GM12878 (cell line): Measurements from ENCODE around the gene SEC24C. TPM values are rescaled to one million over a fixed set of nuclear protein-coding genes. Genes with fewer than 3 reads are reported as not detected.

Experiments used
- CBX5 ChIP-seq: sonication (generic); IDR thresholded peaks from 2 replicates; pipeline ENCODE4 v1.6.1; 2016; ENCODE audit warnings: low read depth, moderate library complexity, mild to moderate bottlenecking, inconsistent platforms
- CREB1 ChIP-seq: IDR thresholded peaks from 2 replicates; pipeline ENCODE4 v1.6.1; 2012; ENCODE audit warnings: low read depth, mild to moderate bottlenecking, inconsistent platforms
- E4F1 ChIP-seq: fragments of 450-650 bp; IDR thresholded peaks from 2 replicates; pipeline ENCODE4 v1.6.1; 2018; ENCODE audit warnings: borderline replicate concordance, mild to moderate bottlenecking; ENCODE audit not compliant: partially characterized antibody
- EGR1 ChIP-seq, 2 experiments: IDR thresholded peaks; 1 replicate in 1 of 2; 2 replicates in 1 of 2; pipeline ENCODE4 v1.6.1; 2011 to 2012; ENCODE audit warnings: low read depth in 2 of 2, low read length in 2 of 2, borderline replicate concordance in 1 of 2, mild to moderate bottlenecking in 1 of 2, moderate library complexity in 1 of 2
- IKZF2 ChIP-seq, 2 experiments: fragments of 450-650 bp; IDR thresholded peaks; 2 replicates each; pipeline ENCODE4 v1.6.1; 2017; ENCODE audit warnings: mild to moderate bottlenecking in 2 of 2, moderate library complexity in 2 of 2
- MAX ChIP-seq: IDR thresholded peaks from 2 replicates; pipeline ENCODE4 v1.6.1; 2012; ENCODE audit warnings: low read depth, low read length, improper control_type of control experiment
- MTA3 ChIP-seq: IDR thresholded peaks from 2 replicates; pipeline ENCODE4 v1.6.1; 2012; ENCODE audit warnings: low read length, inconsistent platforms, borderline replicate concordance
- NR2C1 ChIP-seq: fragments of 450-650 bp; IDR thresholded peaks from 2 replicates; pipeline ENCODE4 v1.6.1; 2017; ENCODE audit warnings: antibody characterized with exemption, mild to moderate bottlenecking, moderate library complexity
- NR2F1 ChIP-seq: fragments of 450-650 bp; conservative IDR thresholded peaks from 2 replicates; pipeline ENCODE4 v1.6.1; 2017; ENCODE audit warnings: mild to moderate bottlenecking
- POLR2A ChIP-seq: IDR thresholded peaks from 2 replicates; pipeline ENCODE4 v1.6.1; 2011; ENCODE audit warnings: low read depth, mild to moderate bottlenecking, low read length
- POLR2AphosphoS5 ChIP-seq: IDR thresholded peaks from 2 replicates; pipeline ENCODE4 v1.6.1; 2011; ENCODE audit warnings: mild to moderate bottlenecking, low read length, inconsistent platforms
- RUNX3 ChIP-seq: IDR thresholded peaks from 2 replicates; pipeline ENCODE4 v1.6.1; 2012; ENCODE audit warnings: low read length, inconsistent platforms
- SP1 ChIP-seq: IDR thresholded peaks from one replicate; pipeline ENCODE4 v1.6.1; 2011; ENCODE audit warnings: low read depth, low read length
- SREBF1 ChIP-seq: IDR thresholded peaks from 2 replicates; pipeline ENCODE4 v1.6.1; 2012; ENCODE audit warnings: mild to moderate bottlenecking, low read length
- TARDBP ChIP-seq: IDR thresholded peaks from 2 replicates; pipeline ENCODE4 v1.6.1; 2016; ENCODE audit warnings: borderline replicate concordance
- USF1 ChIP-seq: IDR thresholded peaks from 2 replicates; pipeline ENCODE4 v1.6.1; 2011; ENCODE audit warnings: borderline replicate concordance, low read depth, mild to moderate bottlenecking, moderate library complexity, mixed read lengths, low read length; ENCODE audit not compliant: insufficient read depth; ENCODE audit errors: extremely low read length
- YY1 ChIP-seq: IDR thresholded peaks from 2 replicates; pipeline ENCODE4 v1.6.1; 2011; ENCODE audit warnings: low read depth, mild to moderate bottlenecking, low read length
- polyA plus RNA-seq, 11 experiments: library from polyadenylated mRNA; depleted of rRNA in 4 of 11; unstranded in 6 of 11; stranded (reverse) in 5 of 11; fragments of >200 nt; fragmentation: Nextera tagmentation in 4 of 11; fragmentation: Illumina TruSeq in 1 of 11; extraction: Ambion mirVana in 4 of 11; extraction: Trizol in 1 of 11; gene quantifications; 1 replicate in 1 of 11; 2 replicates in 10 of 11; pipeline versions ENCODE4 v1.2.1 to v1.2.3, GENCODE V29; 2011 to 2016; ENCODE audit warnings: inconsistent platforms in 2 of 11, missing spikeins in 2 of 11, low read depth in 1 of 11
- total RNA-seq, 4 experiments: library from RNA; depleted of rRNA in 3 of 4; stranded (reverse); fragments of >200 nt in 3 of 4; fragmentation: Illumina TruSeq in 1 of 4; extraction: Trizol in 1 of 4; gene quantifications; 2 replicates each; pipeline versions ENCODE4 v1.2.1 to v1.2.3, GENCODE V29; 2013 to 2021
- TF ChIP-seq, protein P1 (sequence below): fragments of 450-650 bp; IDR thresholded peaks from 2 replicates; pipeline ENCODE4 v1.6.1; 2016; ENCODE audit warnings: mild to moderate bottlenecking
- TF ChIP-seq, protein P2 (sequence below): fragments of 450-650 bp; IDR thresholded peaks from 2 replicates; pipeline ENCODE4 v1.6.1; 2017; ENCODE audit warnings: mild to moderate bottlenecking
- TF ChIP-seq, protein P3 (sequence below): fragments of 450-650 bp; formaldehyde crosslinking; IDR thresholded peaks from 2 replicates; pipeline ENCODE4 v1.5.0; 2022; ENCODE audit warnings: mild to moderate bottlenecking, missing genetic modification characterization

The SEC24C gene
- total and polyA plus RNA-seq, 10 of the 15 experiments (the other 5 are each of a cell fraction or from before 2014, with no cell fraction given) = 12.7 to 117 (median 73.8) TPM

DNA sequence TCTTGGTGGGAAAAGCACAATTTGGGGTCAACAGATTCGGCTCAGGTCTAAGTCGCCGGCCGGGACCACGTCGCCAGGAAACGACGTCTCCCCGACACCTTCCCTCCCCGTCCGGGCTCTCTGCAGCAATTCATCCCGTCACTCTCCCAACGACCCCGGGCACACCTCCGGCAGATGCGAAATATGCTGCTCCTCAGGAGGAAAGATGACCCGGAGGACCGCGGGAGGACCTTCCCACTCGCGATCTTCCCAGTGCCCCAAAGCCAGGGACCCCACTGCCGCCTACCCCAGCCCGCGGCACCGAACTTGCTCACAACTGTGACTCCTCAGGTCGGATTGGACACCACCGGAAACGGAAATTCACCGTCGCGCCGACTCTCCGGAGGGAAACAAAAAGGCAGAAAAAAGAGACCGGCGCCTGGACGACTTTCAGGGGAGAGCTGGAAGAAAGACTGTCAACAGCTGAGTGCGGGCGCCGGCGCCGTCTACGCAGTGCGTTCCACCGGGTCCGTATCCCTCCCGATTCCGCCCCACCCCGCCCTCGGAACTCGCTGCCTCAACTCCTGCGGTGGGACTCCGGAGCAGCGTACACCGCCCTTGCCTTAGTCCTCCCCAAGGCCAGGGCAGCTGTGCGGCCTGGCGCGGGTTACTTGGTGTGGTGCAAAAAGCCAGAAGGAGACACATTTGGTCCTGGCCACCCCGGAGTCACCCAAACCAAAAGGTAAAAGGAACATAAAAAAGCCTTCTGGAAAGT, 13.8 kb upstream of the SEC24C start (continued):
- 0 out of 2 replicates have a peak, but pooled peaks have one; percentile 37 for TF ChIP-seq MAX
- TF ChIP-seq POLR2AphosphoS5 = peak; percentile 96
- TF ChIP-seq IKZF2 (IDR thresholded peaks at IDR 0.05) = peak; percentile 27 to 38; a peak in 3 of 4 replicates
- TF ChIP-seq, protein P1, sequence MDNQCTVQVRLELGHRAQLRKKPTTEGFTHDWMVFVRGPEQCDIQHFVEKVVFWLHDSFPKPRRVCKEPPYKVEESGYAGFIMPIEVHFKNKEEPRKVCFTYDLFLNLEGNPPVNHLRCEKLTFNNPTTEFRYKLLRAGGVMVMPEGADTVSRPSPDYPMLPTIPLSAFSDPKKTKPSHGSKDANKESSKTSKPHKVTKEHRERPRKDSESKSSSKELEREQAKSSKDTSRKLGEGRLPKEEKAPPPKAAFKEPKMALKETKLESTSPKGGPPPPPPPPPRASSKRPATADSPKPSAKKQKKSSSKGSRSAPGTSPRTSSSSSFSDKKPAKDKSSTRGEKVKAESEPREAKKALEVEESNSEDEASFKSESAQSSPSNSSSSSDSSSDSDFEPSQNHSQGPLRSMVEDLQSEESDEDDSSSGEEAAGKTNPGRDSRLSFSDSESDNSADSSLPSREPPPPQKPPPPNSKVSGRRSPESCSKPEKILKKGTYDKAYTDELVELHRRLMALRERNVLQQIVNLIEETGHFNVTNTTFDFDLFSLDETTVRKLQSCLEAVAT = peak; percentile 66; the same call in 1 of the 2 replicates
- peak; percentile 90 for TF ChIP-seq CREB1
- TF ChIP-seq POLR2A = peak; percentile 92
- peak; percentile 84 for TF ChIP-seq YY1
- TF ChIP-seq NR2F1 = peak; percentile 77
- no peak for TF ChIP-seq TARDBP
- no peak for TF ChIP-seq MTA3
- TF ChIP-seq EGR1 (IDR thresholded peaks at IDR 0.05; ENCODE audit: borderline replicate concordance in 1 of 2, low read depth in 2 of 2, low read length in 2 of 2) = peak; percentile 46 to 76
- 0 out of 2 replicates have a peak, but pooled peaks have one; percentile 30 for TF ChIP-seq CBX5
- peak; percentile 45 for TF ChIP-seq E4F1
- TF ChIP-seq NR2C1 = peak; percentile 77
- peak; percentile 52 for TF ChIP-seq RUNX3
- TF ChIP-seq, protein P2, sequence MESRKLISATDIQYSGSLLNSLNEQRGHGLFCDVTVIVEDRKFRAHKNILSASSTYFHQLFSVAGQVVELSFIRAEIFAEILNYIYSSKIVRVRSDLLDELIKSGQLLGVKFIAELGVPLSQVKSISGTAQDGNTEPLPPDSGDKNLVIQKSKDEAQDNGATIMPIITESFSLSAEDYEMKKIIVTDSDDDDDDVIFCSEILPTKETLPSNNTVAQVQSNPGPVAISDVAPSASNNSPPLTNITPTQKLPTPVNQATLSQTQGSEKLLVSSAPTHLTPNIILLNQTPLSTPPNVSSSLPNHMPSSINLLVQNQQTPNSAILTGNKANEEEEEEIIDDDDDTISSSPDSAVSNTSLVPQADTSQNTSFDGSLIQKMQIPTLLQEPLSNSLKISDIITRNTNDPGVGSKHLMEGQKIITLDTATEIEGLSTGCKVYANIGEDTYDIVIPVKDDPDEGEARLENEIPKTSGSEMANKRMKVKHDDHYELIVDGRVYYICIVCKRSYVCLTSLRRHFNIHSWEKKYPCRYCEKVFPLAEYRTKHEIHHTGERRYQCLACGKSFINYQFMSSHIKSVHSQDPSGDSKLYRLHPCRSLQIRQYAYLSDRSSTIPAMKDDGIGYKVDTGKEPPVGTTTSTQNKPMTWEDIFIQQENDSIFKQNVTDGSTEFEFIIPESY = no peak
- TF ChIP-seq SP1 = peak; percentile 26
- TF ChIP-seq USF1 = no peak
- peak; percentile 38; the same call in 1 of the 2 replicates for TF ChIP-seq SREBF1
- TF ChIP-seq, protein P3, sequence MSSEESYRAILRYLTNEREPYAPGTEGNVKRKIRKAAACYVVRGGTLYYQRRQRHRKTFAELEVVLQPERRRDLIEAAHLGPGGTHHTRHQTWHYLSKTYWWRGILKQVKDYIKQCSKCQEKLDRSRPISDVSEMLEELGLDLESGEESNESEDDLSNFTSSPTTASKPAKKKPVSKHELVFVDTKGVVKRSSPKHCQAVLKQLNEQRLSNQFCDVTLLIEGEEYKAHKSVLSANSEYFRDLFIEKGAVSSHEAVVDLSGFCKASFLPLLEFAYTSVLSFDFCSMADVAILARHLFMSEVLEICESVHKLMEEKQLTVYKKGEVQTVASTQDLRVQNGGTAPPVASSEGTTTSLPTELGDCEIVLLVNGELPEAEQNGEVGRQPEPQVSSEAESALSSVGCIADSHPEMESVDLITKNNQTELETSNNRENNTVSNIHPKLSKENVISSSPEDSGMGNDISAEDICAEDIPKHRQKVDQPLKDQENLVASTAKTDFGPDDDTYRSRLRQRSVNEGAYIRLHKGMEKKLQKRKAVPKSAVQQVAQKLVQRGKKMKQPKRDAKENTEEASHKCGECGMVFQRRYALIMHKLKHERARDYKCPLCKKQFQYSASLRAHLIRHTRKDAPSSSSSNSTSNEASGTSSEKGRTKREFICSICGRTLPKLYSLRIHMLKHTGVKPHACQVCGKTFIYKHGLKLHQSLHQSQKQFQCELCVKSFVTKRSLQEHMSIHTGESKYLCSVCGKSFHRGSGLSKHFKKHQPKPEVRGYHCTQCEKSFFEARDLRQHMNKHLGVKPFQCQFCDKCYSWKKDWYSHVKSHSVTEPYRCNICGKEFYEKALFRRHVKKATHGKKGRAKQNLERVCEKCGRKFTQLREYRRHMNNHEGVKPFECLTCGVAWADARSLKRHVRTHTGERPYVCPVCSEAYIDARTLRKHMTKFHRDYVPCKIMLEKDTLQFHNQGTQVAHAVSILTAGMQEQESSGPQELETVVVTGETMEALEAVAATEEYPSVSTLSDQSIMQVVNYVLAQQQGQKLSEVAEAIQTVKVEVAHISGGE (CRISPR knock-in tag) = peak; percentile 91
